RWPE1 (cell line): ENCODE measurements around the gene ELOB.
A peak's percentile ranks its signal among the peaks of the same experiment; 100 is the strongest.

Experiments
- CTCF ChIA-PET: fragments of 350-600 bp; sonication (Branson Sonifier 250); formaldehyde crosslinking; extraction: SDS; loops from one replicate; lab custom pipeline; 2021; lab: Yijun Ruan, JAX
- POLR2A ChIA-PET: fragments of 400-600 bp; formaldehyde crosslinking; extraction: SDS; loops from one replicate; lab custom pipeline; 2020; ENCODE audit warnings: antibody characterized with exemption; ENCODE audit not compliant: low non-redundant PET; lab: Yijun Ruan, JAX
- DNase-seq: peaks from one replicate; pipeline ENCODE4 v3.0.0; 2012; ENCODE audit warnings: low spot score
- H3K27ac ChIP-seq: fragments of 450-650 bp; 2 replicates; pipeline ENCODE4 v1.5.1; 2017
- TF ChIP-seq, protein P1 (sequence below): fragments of 450-650 bp; conservative IDR thresholded peaks from 2 replicates; pipeline ENCODE4 v1.5.1; 2017; ENCODE audit warnings: low read depth, mild to moderate bottlenecking

ELOB gene

DNA sequence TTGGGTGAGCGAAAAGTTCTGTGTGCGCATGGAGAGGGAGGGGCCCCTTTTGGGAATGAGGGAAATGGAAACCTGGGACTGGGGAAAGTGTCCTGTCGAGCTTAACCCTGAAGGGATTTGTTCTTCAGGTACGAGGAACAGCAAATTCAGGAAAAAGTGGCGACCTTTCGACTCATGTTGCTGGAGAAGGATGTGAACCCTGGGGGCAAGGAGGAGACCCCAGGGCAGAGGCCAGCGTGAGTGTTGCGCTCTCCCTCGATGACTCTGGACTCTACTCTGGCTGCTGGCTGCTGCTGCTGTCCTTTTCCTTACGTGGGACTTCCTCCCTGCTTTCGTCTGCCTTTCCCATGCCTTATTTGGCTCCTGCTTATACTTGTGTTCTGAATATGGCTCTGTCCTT is 19.7 kb downstream of the ELOB start:
- TF ChIP-seq, protein P1, sequence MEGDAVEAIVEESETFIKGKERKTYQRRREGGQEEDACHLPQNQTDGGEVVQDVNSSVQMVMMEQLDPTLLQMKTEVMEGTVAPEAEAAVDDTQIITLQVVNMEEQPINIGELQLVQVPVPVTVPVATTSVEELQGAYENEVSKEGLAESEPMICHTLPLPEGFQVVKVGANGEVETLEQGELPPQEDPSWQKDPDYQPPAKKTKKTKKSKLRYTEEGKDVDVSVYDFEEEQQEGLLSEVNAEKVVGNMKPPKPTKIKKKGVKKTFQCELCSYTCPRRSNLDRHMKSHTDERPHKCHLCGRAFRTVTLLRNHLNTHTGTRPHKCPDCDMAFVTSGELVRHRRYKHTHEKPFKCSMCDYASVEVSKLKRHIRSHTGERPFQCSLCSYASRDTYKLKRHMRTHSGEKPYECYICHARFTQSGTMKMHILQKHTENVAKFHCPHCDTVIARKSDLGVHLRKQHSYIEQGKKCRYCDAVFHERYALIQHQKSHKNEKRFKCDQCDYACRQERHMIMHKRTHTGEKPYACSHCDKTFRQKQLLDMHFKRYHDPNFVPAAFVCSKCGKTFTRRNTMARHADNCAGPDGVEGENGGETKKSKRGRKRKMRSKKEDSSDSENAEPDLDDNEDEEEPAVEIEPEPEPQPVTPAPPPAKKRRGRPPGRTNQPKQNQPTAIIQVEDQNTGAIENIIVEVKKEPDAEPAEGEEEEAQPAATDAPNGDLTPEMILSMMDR = no peak
- DNase-seq = no peak
- ChIA-PET CTCF (interaction anchor here (0.7 kb wide), 2 partner anchors 21 to 82 kb away, joined by 3 to 4 read pairs; no protein-coding TSS in a partner anchor), POLR2A (no interaction called here)
- no peak overlapping the region for H3K27ac ChIP-seq

DNA sequence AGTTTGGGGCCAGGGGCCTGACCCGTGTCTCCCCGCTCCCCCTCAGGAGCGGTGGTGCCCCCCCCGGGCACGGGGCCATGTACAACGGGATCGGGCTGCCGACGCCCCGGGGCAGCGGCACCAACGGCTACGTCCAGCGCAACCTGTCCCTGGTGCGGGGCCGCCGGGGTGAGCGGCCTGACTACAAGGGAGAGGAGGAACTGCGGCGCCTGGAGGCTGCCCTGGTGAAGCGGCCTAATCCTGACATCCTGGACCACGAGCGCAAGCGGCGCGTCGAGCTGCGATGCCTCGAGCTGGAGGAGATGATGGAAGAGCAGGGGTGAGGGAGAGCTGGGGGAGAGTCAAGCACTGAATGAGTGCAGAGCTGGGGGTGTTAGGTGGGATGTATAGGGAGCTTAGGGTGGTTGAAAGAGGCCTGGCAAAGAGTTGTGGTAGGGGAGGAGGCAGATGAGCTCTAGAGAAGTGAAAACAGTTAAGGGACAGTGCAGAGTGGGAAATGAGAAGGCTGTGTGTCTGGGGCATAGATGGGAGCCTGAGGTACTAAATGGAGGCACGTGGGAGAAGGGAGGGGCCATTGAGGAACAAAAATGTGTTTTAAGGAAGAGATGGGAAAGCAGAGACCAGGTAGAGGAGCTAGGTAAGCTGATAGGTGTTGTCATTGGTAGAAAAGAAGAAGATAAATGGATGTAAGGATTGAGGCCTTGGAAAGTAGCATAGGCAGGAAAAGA is 20.6 kb downstream of the ELOB start:
- TF ChIP-seq, protein P1 = no peak
- no peak for DNase-seq
- POLR2A ChIA-PET = interaction anchor here (0.7 kb wide), 1 partner anchor 12 kb away, joined by 3 read pairs; no protein-coding TSS in a partner anchor
- CTCF ChIA-PET = no interaction called here
- H3K27ac ChIP-seq = peak overlapping the region; percentile 39

DNA sequence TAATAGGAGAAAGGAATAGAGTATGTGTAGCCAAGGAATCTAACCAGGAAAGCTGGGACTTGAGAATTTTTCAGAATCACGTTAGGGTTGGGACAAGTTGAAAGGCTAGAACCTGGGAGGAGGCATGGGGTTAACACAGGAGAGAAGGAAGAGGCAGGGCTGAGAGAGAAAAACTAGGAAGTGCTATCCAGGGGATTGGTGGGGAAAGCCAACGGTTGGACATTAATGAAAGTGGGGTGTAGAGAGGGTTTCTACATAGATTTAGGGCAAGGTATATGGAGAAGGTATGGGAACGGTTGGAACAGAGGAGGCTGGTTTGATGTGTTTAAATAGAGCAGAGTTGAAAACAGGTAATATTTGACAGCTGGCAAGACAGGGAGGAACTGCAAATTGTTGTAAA is 21.9 kb downstream of the ELOB start:
- CTCF ChIA-PET = no interaction called here
- POLR2A ChIA-PET = no interaction called here

DNA sequence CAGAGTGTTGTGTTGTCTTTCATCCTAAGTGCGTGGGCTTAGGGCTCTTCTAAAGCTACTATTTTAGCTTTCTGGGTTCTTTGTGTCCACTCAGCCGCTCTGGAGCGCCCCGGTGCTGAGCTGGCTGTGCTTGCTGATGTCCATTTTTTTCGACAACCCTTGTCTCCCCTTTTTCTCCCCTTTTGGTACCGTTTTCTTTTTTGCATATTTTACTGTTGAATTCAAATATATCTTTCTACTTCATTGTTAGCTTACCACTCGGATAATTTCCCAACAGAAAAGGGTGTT is 23.4 kb downstream of the ELOB start:
- TF ChIP-seq, protein P1 = no peak
- DNase-seq = no peak
- ChIA-PET POLR2A (interaction anchor here (0.6 to 1.9 kb wide), 2 partner anchors 14 to 167 kb away, joined by 3 to 12 read pairs; no protein-coding TSS in a partner anchor), CTCF (interaction anchor here (0.6 kb wide), 1 partner anchor 25 kb away, joined by 3 read pairs; no protein-coding TSS in a partner anchor)
- H3K27ac ChIP-seq = peak overlapping the region; percentile 99

More for the DNA sequence above, 21.9 kb downstream of the ELOB start:
- no peak for DNase-seq
- H3K27ac ChIP-seq = no peak overlapping the region
- TF ChIP-seq, protein P1 = no peak

DNA sequence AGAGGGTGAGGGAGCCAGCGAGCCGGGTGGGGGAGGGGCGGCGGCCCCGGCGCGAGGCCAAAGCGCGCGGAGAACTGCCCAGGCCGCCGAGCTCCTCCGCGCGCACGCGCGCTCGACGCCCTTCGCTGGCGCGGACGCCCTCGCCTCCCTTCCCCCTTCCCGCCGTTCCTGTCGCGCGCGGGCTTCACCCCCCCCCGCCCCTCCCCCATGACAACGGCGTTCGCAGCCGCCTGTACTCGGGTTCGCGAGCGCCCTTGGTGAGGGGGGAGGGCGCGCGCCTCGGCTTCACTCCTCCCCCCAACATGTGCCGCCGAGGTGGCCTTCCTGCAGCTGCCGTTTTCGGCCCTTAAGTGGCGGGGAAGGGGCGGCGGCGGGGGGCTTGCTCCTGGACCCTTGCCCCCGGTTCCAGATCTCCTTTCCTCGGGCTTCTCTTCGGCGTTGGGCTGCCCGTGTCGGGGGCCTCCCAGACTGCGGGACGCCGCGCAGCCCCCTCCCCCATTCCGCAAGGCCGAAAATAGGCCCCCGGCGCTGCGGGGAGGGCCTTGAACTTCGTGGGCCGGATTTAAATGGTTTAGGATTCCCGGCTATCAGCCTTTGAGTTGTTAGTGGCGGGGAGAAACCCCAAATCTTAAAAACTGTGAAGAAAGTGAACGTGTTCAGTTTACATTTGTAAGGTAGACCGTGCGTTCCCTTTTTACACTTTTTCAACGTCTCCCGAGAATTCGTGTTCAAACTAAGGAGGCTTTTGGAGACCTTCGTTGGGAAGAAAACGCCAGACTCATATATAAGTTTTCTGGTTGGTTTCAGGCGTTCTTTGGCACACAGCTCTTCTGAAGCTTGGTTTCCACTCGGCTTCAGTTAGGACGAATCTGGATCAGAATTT is 24.0 kb downstream of the ELOB start:
- H3K27ac ChIP-seq = peak overlapping the region; percentile 99
- ChIA-PET POLR2A (interaction anchor here (0.6 to 1.9 kb wide), 2 partner anchors 15 to 1442 kb away, joined by 3 to 12 read pairs; no protein-coding TSS in a partner anchor), CTCF (interaction anchor here (0.6 kb wide), 1 partner anchor 24 kb away, joined by 3 read pairs; no protein-coding TSS in a partner anchor)
- TF ChIP-seq, protein P1 = no peak
- DNase-seq = peak; percentile 78
